Measurements from ENCODE around the gene FAM200B. TPM values are rescaled to one million over a fixed set of nuclear protein-coding genes. Genes with fewer than 3 reads are reported as not detected.

The FAM200B gene
- total and polyA plus RNA-seq, 2 donors (not counting 1 experiment from before 2014, with no cell fraction given), result 22.6 to 35.1 TPM

GRCh38 chr4:15718465-15718864 lies 36.8 kb downstream of the FAM200B start:
- TF ChIP-seq EZH2 (IDR thresholded peaks at IDR 0.05; ENCODE audit: low read length, missing control alignments), result no peak
- TF ChIP-seq, protein P1, sequence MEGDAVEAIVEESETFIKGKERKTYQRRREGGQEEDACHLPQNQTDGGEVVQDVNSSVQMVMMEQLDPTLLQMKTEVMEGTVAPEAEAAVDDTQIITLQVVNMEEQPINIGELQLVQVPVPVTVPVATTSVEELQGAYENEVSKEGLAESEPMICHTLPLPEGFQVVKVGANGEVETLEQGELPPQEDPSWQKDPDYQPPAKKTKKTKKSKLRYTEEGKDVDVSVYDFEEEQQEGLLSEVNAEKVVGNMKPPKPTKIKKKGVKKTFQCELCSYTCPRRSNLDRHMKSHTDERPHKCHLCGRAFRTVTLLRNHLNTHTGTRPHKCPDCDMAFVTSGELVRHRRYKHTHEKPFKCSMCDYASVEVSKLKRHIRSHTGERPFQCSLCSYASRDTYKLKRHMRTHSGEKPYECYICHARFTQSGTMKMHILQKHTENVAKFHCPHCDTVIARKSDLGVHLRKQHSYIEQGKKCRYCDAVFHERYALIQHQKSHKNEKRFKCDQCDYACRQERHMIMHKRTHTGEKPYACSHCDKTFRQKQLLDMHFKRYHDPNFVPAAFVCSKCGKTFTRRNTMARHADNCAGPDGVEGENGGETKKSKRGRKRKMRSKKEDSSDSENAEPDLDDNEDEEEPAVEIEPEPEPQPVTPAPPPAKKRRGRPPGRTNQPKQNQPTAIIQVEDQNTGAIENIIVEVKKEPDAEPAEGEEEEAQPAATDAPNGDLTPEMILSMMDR (conservative IDR thresholded peaks at IDR 0.05 in 1 of 2, IDR thresholded peaks at IDR 0.05 in 1 of 2; ENCODE audit: low read depth in 1 of 2, low read length in 2 of 2), result no peak
- H3K9me3 ChIP-seq (ENCODE audit: control insufficient read depth, insufficient read depth, low read depth, low read length), result no peaks in the 10 kb centered on the region
- H3K27ac ChIP-seq (ENCODE audit: insufficient read depth, low read length), result no peak overlapping the region
- H3K27me3 ChIP-seq (ENCODE audit: control insufficient read depth, insufficient read depth, low read length), result no peaks in the 10 kb centered on the region
- H3K4me1 ChIP-seq (ENCODE audit: control insufficient read depth, extremely low read depth, insufficient read depth, low read length), result peaks cover 14% of the 10 kb centered on the region
- H2AFZ ChIP-seq (ENCODE audit: low read length), result no peak overlapping the region
- peaks cover 2% of the 10 kb centered on the region for H3K36me3 ChIP-seq (ENCODE audit: control insufficient read depth, insufficient read depth, low read length)
- H3K4me2 ChIP-seq (ENCODE audit: extremely low read depth, insufficient read depth, low read length), result no peak overlapping the region
- H3K4me3 ChIP-seq (replicated peaks in 1 of 4; ENCODE audit: control extremely low read depth in 1 of 4, insufficient read depth in 1 of 4, low read depth in 3 of 4, low read length in 4 of 4), result no peak overlapping the region
- DNase-seq (ENCODE audit: low read depth in 2 of 2), result no peak
- H3K9ac ChIP-seq (ENCODE audit: insufficient read depth, low read length), result no peak overlapping the region
- H3K79me2 ChIP-seq (ENCODE audit: control insufficient read depth, insufficient read depth, low read length), result no peaks in the 10 kb centered on the region
- no peaks in the 10 kb centered on the region for H4K20me1 ChIP-seq (ENCODE audit: control insufficient read depth, extremely low read depth, insufficient read depth, low read length)

DNA sequence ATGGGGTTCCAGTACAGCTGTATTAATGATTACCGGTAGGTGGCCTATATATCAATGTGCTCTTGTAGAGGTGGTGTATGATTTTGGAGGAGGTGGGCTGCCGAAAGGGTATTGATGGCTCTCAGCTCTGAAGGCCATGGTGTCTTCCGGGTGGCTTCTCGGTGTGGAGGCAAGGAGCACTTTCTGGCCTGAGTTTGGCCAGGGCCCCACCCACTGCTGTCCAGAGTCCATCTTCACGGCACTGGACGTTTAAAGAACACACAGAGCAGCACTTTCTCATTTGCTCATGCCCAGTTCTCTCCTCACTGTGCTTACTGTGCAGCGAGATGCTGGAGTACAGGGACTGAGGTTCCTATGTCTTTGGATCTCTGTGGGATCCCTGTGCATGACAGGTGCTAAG lies 37.3 kb downstream of the FAM200B start:
- Histone ChIP-seq H3K9ac (ENCODE audit: insufficient read depth, low read length) (no peak overlapping the region), H3K27ac (ENCODE audit: insufficient read depth, low read length) (no peak overlapping the region), H3K4me2 (ENCODE audit: extremely low read depth, insufficient read depth, low read length) (no peak overlapping the region), H3K9me3 (ENCODE audit: control insufficient read depth, insufficient read depth, low read depth, low read length) (no peaks in the 10 kb centered on the region), H3K4me3 (replicated peaks in 1 of 4; ENCODE audit: control extremely low read depth in 1 of 4, insufficient read depth in 1 of 4, low read depth in 3 of 4, low read length in 4 of 4) (no peak overlapping the region), H4K20me1 (ENCODE audit: control insufficient read depth, extremely low read depth, insufficient read depth, low read length) (no peaks in the 10 kb centered on the region), H3K27me3 (ENCODE audit: control insufficient read depth, insufficient read depth, low read length) (no peaks in the 10 kb centered on the region), H3K79me2 (ENCODE audit: control insufficient read depth, insufficient read depth, low read length) (no peaks in the 10 kb centered on the region), H2AFZ (ENCODE audit: low read length) (no peak overlapping the region), H3K4me1 (ENCODE audit: control insufficient read depth, extremely low read depth, insufficient read depth, low read length) (peaks cover 17% of the 10 kb centered on the region), H3K36me3 (ENCODE audit: control insufficient read depth, insufficient read depth, low read length) (peaks cover 2% of the 10 kb centered on the region)
- TF ChIP-seq, protein P1 (conservative IDR thresholded peaks at IDR 0.05 in 1 of 2, IDR thresholded peaks at IDR 0.05 in 1 of 2; ENCODE audit: low read depth in 1 of 2, low read length in 2 of 2), result no peak
- TF ChIP-seq EZH2 (IDR thresholded peaks at IDR 0.05; ENCODE audit: low read length, missing control alignments), result no peak
- no peak for DNase-seq (ENCODE audit: low read depth in 2 of 2)

DNA sequence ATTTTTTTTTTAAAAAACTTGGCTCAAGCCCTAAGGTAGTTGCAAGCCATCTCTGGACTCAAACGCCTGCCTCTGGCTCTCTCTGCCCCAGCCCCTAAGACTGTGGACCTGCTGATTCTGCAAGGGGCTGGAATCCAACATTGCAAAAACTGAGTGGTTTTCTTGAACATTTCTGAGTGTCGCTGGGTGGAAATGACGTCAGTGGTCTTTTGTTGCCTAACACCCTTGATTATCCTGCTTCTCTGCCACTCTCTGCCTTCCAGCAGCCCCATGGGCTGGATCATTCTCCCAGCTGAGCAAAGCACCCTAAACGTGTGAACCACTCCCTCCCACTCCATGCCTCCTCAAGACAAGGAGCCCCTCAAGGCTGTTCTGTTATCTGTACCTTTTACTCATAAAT lies 37.9 kb downstream of the FAM200B start:
- no peak overlapping the region for H3K4me3 ChIP-seq (replicated peaks in 1 of 4; ENCODE audit: control extremely low read depth in 1 of 4, insufficient read depth in 1 of 4, low read depth in 3 of 4, low read length in 4 of 4)
- no peaks in the 10 kb centered on the region for H4K20me1 ChIP-seq (ENCODE audit: control insufficient read depth, extremely low read depth, insufficient read depth, low read length)

More for the DNA sequence above, 37.9 kb downstream of the FAM200B start:
- peaks cover 14% of the 10 kb centered on the region for H3K4me1 ChIP-seq (ENCODE audit: control insufficient read depth, extremely low read depth, insufficient read depth, low read length)
- H3K79me2 ChIP-seq (ENCODE audit: control insufficient read depth, insufficient read depth, low read length), result no peaks in the 10 kb centered on the region
- no peak overlapping the region for H2AFZ ChIP-seq (ENCODE audit: low read length)
- H3K9me3 ChIP-seq (ENCODE audit: control insufficient read depth, insufficient read depth, low read depth, low read length), result no peaks in the 10 kb centered on the region
- TF ChIP-seq, protein P1 (conservative IDR thresholded peaks at IDR 0.05 in 1 of 2, IDR thresholded peaks at IDR 0.05 in 1 of 2; ENCODE audit: low read depth in 1 of 2, low read length in 2 of 2), result no peak
- no peak for TF ChIP-seq EZH2 (IDR thresholded peaks at IDR 0.05; ENCODE audit: low read length, missing control alignments)
- no peak overlapping the region for H3K27ac ChIP-seq (ENCODE audit: insufficient read depth, low read length)
- no peaks in the 10 kb centered on the region for H3K27me3 ChIP-seq (ENCODE audit: control insufficient read depth, insufficient read depth, low read length)
- no peak overlapping the region for H3K4me2 ChIP-seq (ENCODE audit: extremely low read depth, insufficient read depth, low read length)
- peaks cover 2% of the 10 kb centered on the region for H3K36me3 ChIP-seq (ENCODE audit: control insufficient read depth, insufficient read depth, low read length)
- DNase-seq (ENCODE audit: low read depth in 2 of 2), result peak in 1 of 2 donors; percentile 65
- H3K9ac ChIP-seq (ENCODE audit: insufficient read depth, low read length), result no peak overlapping the region

All from fibroblast of lung (primary cell).